PC-9 (cell line): ENCODE measurements around the gene SUFU.

Source experiments
- EZH2 ChIP-seq: fragments of 200-600 bp; sonication (generic); IDR thresholded peaks from 2 replicates; pipeline ENCODE4 v1.8.0; 2017; ENCODE audit warnings: antibody characterized with exemption, low read depth
- TF ChIP-seq, protein P1 (sequence below): fragments of 200-600 bp; sonication (generic); conservative IDR thresholded peaks from 2 replicates; pipeline ENCODE4 v1.6.1; 2017; ENCODE audit warnings: mixed run types, antibody characterized with exemption, mild to moderate bottlenecking, moderate library complexity

DNA sequence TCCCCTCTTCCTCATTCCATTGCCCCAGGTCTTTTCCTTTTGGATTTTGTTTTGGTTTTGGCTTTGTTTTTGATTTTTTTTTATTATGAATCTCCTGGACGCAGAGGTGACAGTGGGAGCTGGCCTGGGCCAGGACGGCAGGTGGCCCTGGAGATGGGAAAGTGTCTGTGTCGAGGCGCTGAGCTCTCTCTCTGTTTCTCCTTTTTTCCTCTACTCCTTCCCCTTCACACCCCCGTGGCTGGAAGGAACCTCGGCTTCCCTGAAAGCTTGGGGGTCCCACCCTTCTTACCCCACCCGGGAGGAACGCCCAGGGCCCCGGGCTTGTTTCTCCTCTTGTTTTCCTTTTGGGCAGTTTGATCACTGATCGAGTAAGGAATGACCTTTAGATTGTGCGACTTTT, 153.7 kb downstream of the SUFU start:
- TF ChIP-seq, protein P1, sequence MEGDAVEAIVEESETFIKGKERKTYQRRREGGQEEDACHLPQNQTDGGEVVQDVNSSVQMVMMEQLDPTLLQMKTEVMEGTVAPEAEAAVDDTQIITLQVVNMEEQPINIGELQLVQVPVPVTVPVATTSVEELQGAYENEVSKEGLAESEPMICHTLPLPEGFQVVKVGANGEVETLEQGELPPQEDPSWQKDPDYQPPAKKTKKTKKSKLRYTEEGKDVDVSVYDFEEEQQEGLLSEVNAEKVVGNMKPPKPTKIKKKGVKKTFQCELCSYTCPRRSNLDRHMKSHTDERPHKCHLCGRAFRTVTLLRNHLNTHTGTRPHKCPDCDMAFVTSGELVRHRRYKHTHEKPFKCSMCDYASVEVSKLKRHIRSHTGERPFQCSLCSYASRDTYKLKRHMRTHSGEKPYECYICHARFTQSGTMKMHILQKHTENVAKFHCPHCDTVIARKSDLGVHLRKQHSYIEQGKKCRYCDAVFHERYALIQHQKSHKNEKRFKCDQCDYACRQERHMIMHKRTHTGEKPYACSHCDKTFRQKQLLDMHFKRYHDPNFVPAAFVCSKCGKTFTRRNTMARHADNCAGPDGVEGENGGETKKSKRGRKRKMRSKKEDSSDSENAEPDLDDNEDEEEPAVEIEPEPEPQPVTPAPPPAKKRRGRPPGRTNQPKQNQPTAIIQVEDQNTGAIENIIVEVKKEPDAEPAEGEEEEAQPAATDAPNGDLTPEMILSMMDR, result no peak
- no peak for TF ChIP-seq EZH2
